HL-60 (cell line): ENCODE measurements around the gene CLOCK.

Experiments used
- DNase-seq, 2 experiments: peaks; one replicate each; pipeline ENCODE4 v3.0.0-alpha.2; 2010 to 2020; ENCODE audit warnings: low read depth in 1 of 2, low spot score in 1 of 2
- H3K27ac ChIP-seq: fragments of 250-450 bp; sonication (Bioruptor Pico); replicated peaks from 2 replicates; pipeline ENCODE4 v1.5.1; 2020; ENCODE audit warnings: mild to moderate bottlenecking, moderate library complexity
- H3K27me3 ChIP-seq: fragments of 250-450 bp; sonication (Bioruptor Pico); 2 replicates; pipeline ENCODE4 v1.5.1; 2021; ENCODE audit warnings: mild to moderate bottlenecking, moderate library complexity; ENCODE audit not compliant: insufficient read depth, poor library complexity, severe bottlenecking
- H3K4me3 ChIP-seq: replicated peaks from 2 replicates; pipeline ENCODE4 v1.5.1; 2011; ENCODE audit warnings: mild to moderate bottlenecking, control low read depth, low read length; ENCODE audit not compliant: insufficient read depth
- CTCF ChIP-seq: IDR thresholded peaks from one replicate; pipeline ENCODE4 v1.5.1; 2011; ENCODE audit warnings: low read length, control low read depth, inconsistent platforms; ENCODE audit not compliant: insufficient read depth
- GABPA ChIP-seq: IDR thresholded peaks from 2 replicates; pipeline ENCODE4 v1.6.1; 2012; ENCODE audit warnings: low read depth
- POLR2AphosphoS5 ChIP-seq: IDR thresholded peaks from 2 replicates; pipeline ENCODE4 v1.6.1; 2012; ENCODE audit warnings: low read depth
- REST ChIP-seq: IDR thresholded peaks from 2 replicates; pipeline ENCODE4 v1.6.1; 2012; ENCODE audit warnings: low read depth; ENCODE audit not compliant: insufficient replicate concordance
- SPI1 ChIP-seq: IDR thresholded peaks from 2 replicates; pipeline ENCODE4 v1.6.1; 2012; ENCODE audit warnings: low read depth, mild to moderate bottlenecking, borderline replicate concordance

Gene CLOCK

GRCh38 chr4:55578341-55579010 is 31.8 kb upstream of the CLOCK start:
- no peaks in the 10 kb centered on the region for H3K27me3 ChIP-seq
- DNase-seq = no peak
- no peak overlapping the region for H3K27ac ChIP-seq
- H3K4me3 ChIP-seq = no peak overlapping the region
- TF ChIP-seq REST (no peak), CTCF (no peak), SPI1 (no peak), GABPA (no peak), POLR2AphosphoS5 (no peak)

- no peak for TF ChIP-seq CTCF
- TF ChIP-seq REST = no peak
- TF ChIP-seq SPI1 = no peak
- TF ChIP-seq POLR2AphosphoS5 = no peak
- TF ChIP-seq GABPA = no peak
- no peak for DNase-seq
- Histone ChIP-seq H3K4me3 (no peak overlapping the region), H3K27ac (no peak overlapping the region), H3K27me3 (no peaks in the 10 kb centered on the region)
Measured at GRCh38 chr4:55575513-55575912, 28.8 kb upstream of the CLOCK start.

- DNase-seq = no peak
Measured at GRCh38 chr4:55574252-55574651, 27.5 kb upstream of the CLOCK start.

More at GRCh38 chr4:55574252-55574651, 27.5 kb upstream of the CLOCK start:
- H3K27ac ChIP-seq = no peak overlapping the region
- no peaks in the 10 kb centered on the region for H3K27me3 ChIP-seq
- TF ChIP-seq REST (no peak), GABPA (no peak), SPI1 (no peak), POLR2AphosphoS5 (no peak), CTCF (no peak)
- H3K4me3 ChIP-seq = no peak overlapping the region
